ENCODE results near the gene EPS8L2.

The EPS8L2 gene

GRCh38 chr11:771617-772204, 65.7 kb downstream of the EPS8L2 start:
- DNase-seq (ENCODE audit: low spot score), result no peak
- TF ChIP-seq, protein P1, sequence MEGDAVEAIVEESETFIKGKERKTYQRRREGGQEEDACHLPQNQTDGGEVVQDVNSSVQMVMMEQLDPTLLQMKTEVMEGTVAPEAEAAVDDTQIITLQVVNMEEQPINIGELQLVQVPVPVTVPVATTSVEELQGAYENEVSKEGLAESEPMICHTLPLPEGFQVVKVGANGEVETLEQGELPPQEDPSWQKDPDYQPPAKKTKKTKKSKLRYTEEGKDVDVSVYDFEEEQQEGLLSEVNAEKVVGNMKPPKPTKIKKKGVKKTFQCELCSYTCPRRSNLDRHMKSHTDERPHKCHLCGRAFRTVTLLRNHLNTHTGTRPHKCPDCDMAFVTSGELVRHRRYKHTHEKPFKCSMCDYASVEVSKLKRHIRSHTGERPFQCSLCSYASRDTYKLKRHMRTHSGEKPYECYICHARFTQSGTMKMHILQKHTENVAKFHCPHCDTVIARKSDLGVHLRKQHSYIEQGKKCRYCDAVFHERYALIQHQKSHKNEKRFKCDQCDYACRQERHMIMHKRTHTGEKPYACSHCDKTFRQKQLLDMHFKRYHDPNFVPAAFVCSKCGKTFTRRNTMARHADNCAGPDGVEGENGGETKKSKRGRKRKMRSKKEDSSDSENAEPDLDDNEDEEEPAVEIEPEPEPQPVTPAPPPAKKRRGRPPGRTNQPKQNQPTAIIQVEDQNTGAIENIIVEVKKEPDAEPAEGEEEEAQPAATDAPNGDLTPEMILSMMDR (IDR thresholded peaks at IDR 0.05; ENCODE audit: extremely low read depth, insufficient read depth, missing control alignments), result no peak
- in situ Hi-C loops (cut with MboI; ENCODE audit: low pct_unique_long_range_greater_than_20kb, low sequenced_read_pairs, unreplicated experiment), result no loop called here

- TF ChIP-seq, protein P1 (IDR thresholded peaks at IDR 0.05; ENCODE audit: extremely low read depth, insufficient read depth, missing control alignments), result no peak
- DNase-seq (ENCODE audit: low spot score), result no peak
- in situ Hi-C loops (cut with MboI; ENCODE audit: low pct_unique_long_range_greater_than_20kb, low sequenced_read_pairs, unreplicated experiment), result no loop called here
Measured at GRCh38 chr11:772429-773390, 66.7 kb downstream of the EPS8L2 start.

- in situ Hi-C loops (cut with MboI; ENCODE audit: low pct_unique_long_range_greater_than_20kb, low sequenced_read_pairs, unreplicated experiment), result no loop called here
- TF ChIP-seq, protein P1 (IDR thresholded peaks at IDR 0.05; ENCODE audit: extremely low read depth, insufficient read depth, missing control alignments), result no peak
- no peak for DNase-seq (ENCODE audit: low spot score)
Measured at GRCh38 chr11:773425-773824, 67.4 kb downstream of the EPS8L2 start.

GRCh38 chr11:773830-774229, 67.8 kb downstream of the EPS8L2 start:
- TF ChIP-seq, protein P1 (IDR thresholded peaks at IDR 0.05; ENCODE audit: extremely low read depth, insufficient read depth, missing control alignments), result no peak
- DNase-seq (ENCODE audit: low spot score), result no peak
- in situ Hi-C loops (cut with MboI; ENCODE audit: low pct_unique_long_range_greater_than_20kb, low sequenced_read_pairs, unreplicated experiment), result no loop called here

GRCh38 chr11:774873-775592, 69.0 kb downstream of the EPS8L2 start:
- TF ChIP-seq, protein P1 (IDR thresholded peaks at IDR 0.05; ENCODE audit: extremely low read depth, insufficient read depth, missing control alignments), result no peak
- DNase-seq (ENCODE audit: low spot score), result no peak
- in situ Hi-C loops (cut with MboI; ENCODE audit: low pct_unique_long_range_greater_than_20kb, low sequenced_read_pairs, unreplicated experiment), result no loop called here

DNA sequence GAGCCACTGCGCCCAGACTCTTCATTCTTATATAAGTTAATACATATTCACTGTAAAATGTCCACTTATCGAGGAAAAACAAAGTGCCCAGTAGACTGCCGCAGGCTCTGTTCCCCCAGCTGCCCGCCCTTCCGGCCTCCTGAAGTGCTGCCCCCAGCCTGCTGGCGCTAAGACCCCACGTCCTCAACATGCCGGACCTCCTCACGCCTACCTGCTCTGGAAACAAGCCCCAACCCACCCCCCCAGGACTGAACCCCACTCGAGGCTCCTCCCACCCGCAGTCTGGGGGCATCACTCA, 70.2 kb downstream of the EPS8L2 start:
- in situ Hi-C loops (cut with MboI; ENCODE audit: low pct_unique_long_range_greater_than_20kb, low sequenced_read_pairs, unreplicated experiment), result no loop called here
- TF ChIP-seq, protein P1 (IDR thresholded peaks at IDR 0.05; ENCODE audit: extremely low read depth, insufficient read depth, missing control alignments), result no peak
- DNase-seq (ENCODE audit: low spot score), result no peak
